Hepatocyte (in vitro differentiated cells): Measurements from ENCODE around the gene FMNL2. TPM values are rescaled to one million over a fixed set of nuclear protein-coding genes. Genes with fewer than 3 reads are reported as not detected.

ENCODE experiments used
- DNase-seq: peaks from one replicate; pipeline ENCODE4 v3.0.0-alpha.2; 2016; ENCODE audit warnings: low spot score
- H2AFZ ChIP-seq: fragments of 200-600 bp; sonication (generic); 2 replicates; pipeline ENCODE4 v1.6.0; 2016; ENCODE audit warnings: antibody characterized with exemption, mild to moderate bottlenecking
- H3K27ac ChIP-seq: fragments of 200-600 bp; sonication (generic); 2 replicates; pipeline ENCODE4 v1.5.1; 2016; ENCODE audit warnings: mild to moderate bottlenecking
- H3K27me3 ChIP-seq: fragments of 200-600 bp; sonication (generic); 2 replicates; pipeline ENCODE4 v1.6.1; 2016
- H3K36me3 ChIP-seq: fragments of 200-600 bp; sonication (generic); replicated peaks from 2 replicates; pipeline ENCODE4 v1.5.1; 2016; ENCODE audit warnings: low read depth; ENCODE audit not compliant: insufficient read depth
- H3K4me1 ChIP-seq: fragments of 200-600 bp; sonication (generic); 2 replicates; pipeline ENCODE4 v1.5.1; 2016; ENCODE audit warnings: mild to moderate bottlenecking, moderate library complexity; ENCODE audit not compliant: insufficient read depth
- H3K4me2 ChIP-seq: fragments of 200-600 bp; sonication (generic); 2 replicates; pipeline ENCODE4 v1.6.0; 2016
- H3K4me3 ChIP-seq: fragments of 200-600 bp; sonication (generic); 2 replicates; pipeline ENCODE4 v1.5.1; 2016; ENCODE audit warnings: mild to moderate bottlenecking
- H3K79me2 ChIP-seq: fragments of 200-600 bp; sonication (generic); 2 replicates; pipeline ENCODE4 v1.6.0; 2017; ENCODE audit warnings: mild to moderate bottlenecking
- H3K9me2 ChIP-seq: fragments of 200-600 bp; sonication (generic); replicated peaks from 2 replicates; pipeline ENCODE4 v1.6.0; 2017; ENCODE audit warnings: mild to moderate bottlenecking; ENCODE audit not compliant: insufficient read depth
- H3K9me3 ChIP-seq: fragments of 200-600 bp; sonication (generic); 2 replicates; pipeline ENCODE4 v1.5.1; 2016; ENCODE audit warnings: low read depth, mild to moderate bottlenecking
- H4K20me1 ChIP-seq: fragments of 200-600 bp; sonication (generic); 2 replicates; pipeline ENCODE4 v1.6.0; 2016; ENCODE audit warnings: mild to moderate bottlenecking; ENCODE audit not compliant: insufficient read depth, poor library complexity, severe bottlenecking
- CTCF ChIP-seq: fragments of 200-600 bp; sonication (generic); IDR thresholded peaks from 2 replicates; pipeline ENCODE4 v1.5.1; 2016; ENCODE audit warnings: antibody characterized with exemption, mild to moderate bottlenecking; ENCODE audit not compliant: poor library complexity
- EZH2 ChIP-seq: fragments of 200-600 bp; sonication (generic); IDR thresholded peaks from 2 replicates; pipeline ENCODE4 v1.6.1; 2016; ENCODE audit warnings: antibody characterized with exemption, mild to moderate bottlenecking, borderline replicate concordance
- EZH2phosphoT487 ChIP-seq: fragments of 200-600 bp; sonication (generic); IDR thresholded peaks from one replicate; pipeline ENCODE4 v1.6.1; 2018; ENCODE audit warnings: antibody characterized with exemption, mild to moderate bottlenecking, low read depth, moderate library complexity; ENCODE audit not compliant: unreplicated experiment, severe bottlenecking
- WGBS: methylation state at CpG from one replicate; pipeline ENCODE4 v1.1.6; 2016; ENCODE audit warnings: low lambda C conversion rate; ENCODE audit errors: missing lambda C conversion rate; 5-methylcytosine and 5-hydroxymethylcytosine counted together
- polyA plus RNA-seq: library from polyadenylated mRNA; unstranded; fragments of >200 nt; fragmentation: Nextera tagmentation; extraction: Ambion mirVana; gene quantifications from 2 replicates; pipeline ENCODE4 v1.2.1, GENCODE V29; 2016
- total RNA-seq: library from RNA; depleted of rRNA; stranded (reverse); fragments of >200 nt; gene quantifications from 2 replicates; pipeline ENCODE4 v1.2.3, GENCODE V29; 2014

FMNL2 gene
- total and polyA plus RNA-seq, 2 experiments from 2014 or later: 11.7 to 53.6 TPM

- Histone ChIP-seq H3K27me3 (no peaks in the 10 kb centered on the region), H3K27ac (peak overlapping the region; percentile 70), H3K4me1 (peaks cover 36% of the 10 kb centered on the region), H3K4me2 (peak overlapping the region; percentile 11), H3K36me3 (no peaks in the 10 kb centered on the region), H3K9me3 (no peaks in the 10 kb centered on the region), H2AFZ (no peak overlapping the region), H3K79me2 (peaks cover 96% of the 10 kb centered on the region), H3K4me3 (no peak overlapping the region), H4K20me1 (no peaks in the 10 kb centered on the region), H3K9me2 (no peaks in the 10 kb centered on the region)
- 100% methylated on average over 1 of the region's 1 CpG for WGBS
- no peak for TF ChIP-seq EZH2
- no peak for TF ChIP-seq EZH2phosphoT487
- TF ChIP-seq CTCF: no peak
- DNase-seq: no peak
These were observed 99.6 kb downstream of the FMNL2 start for GRCh38 chr2:152434395-152435182.

DNA sequence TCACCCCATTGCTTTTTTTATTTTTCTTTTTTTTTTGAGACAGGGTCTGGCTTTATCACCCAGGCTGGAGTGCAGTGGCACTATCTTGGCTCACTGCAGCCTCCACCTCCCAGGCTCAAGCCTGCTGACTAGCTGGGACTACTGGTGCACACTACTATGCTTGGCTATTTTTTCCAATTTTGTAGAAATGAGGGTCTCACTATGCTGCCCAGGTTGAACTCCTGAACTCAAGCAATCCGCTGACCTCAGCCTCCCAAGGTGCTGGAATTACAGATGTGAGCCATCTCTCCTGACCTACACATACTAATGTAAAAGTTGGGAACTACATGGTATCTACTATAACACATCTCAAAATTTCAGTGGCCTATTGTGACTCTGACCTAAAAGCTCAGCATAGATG, 101.2 kb downstream of the FMNL2 start:
- Histone ChIP-seq H3K36me3 (no peaks in the 10 kb centered on the region), H3K9me3 (no peaks in the 10 kb centered on the region), H2AFZ (no peak overlapping the region), H3K79me2 (peaks cover 96% of the 10 kb centered on the region), H3K4me3 (no peak overlapping the region), H3K27ac (no peak overlapping the region), H4K20me1 (no peaks in the 10 kb centered on the region), H3K4me2 (no peak overlapping the region), H3K9me2 (no peaks in the 10 kb centered on the region), H3K4me1 (peaks cover 36% of the 10 kb centered on the region), H3K27me3 (no peaks in the 10 kb centered on the region)
- no peak for DNase-seq
- WGBS: 100% methylated on average over 1 of the region's 1 CpG
- TF ChIP-seq EZH2phosphoT487: no peak
- TF ChIP-seq CTCF: no peak
- TF ChIP-seq EZH2: no peak

DNA sequence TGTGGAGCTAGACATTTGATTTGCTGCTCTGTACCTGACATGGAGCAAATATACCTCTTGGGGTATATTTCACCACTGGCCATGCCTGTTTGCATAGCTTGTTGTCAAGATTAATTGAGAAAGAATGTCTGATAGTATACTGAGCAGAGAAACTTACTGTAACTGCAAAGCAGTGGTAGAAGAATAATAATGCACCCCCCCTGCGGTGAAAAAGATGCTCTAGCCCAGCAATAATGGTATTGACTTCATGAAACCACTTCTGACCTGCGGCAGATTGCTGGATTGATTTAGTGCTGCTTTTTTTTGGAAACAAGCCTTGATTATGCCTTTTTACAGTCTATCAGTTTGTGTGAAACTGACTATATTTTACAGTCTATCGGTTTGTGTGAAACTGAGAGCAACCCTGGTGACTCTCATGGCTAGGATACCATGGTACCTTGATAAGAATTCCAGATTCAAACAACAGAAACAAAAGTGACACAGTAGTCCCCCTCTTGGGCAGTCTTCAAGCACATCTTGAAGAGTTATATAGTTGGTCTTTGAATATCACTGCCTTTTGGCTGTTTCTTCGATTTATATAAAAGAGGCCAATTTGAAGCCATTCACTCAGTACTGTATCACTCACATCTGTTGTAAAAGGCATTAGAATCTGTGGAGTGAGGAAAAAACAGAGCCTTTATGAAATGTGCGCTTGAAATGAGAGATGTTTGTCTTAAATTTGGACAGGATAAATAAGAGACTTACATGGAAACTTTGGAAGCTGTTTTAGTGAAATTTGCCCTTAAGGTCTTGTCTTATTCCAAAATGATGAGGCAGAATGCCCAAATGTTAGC, 102.5 kb downstream of the FMNL2 start:
- 83% methylated on average over 5 of the region's 5 CpGs for WGBS
- no peak for DNase-seq
- no peak for TF ChIP-seq EZH2phosphoT487
- no peak for TF ChIP-seq EZH2
- no peak for TF ChIP-seq CTCF
- H3K27me3 ChIP-seq: no peaks in the 10 kb centered on the region
- H3K4me1 ChIP-seq: peaks cover 33% of the 10 kb centered on the region
- peak overlapping the region; percentile 33 for H3K27ac ChIP-seq
- no peaks in the 10 kb centered on the region for H3K36me3 ChIP-seq
- no peaks in the 10 kb centered on the region for H3K9me2 ChIP-seq
- no peaks in the 10 kb centered on the region for H3K9me3 ChIP-seq
- H2AFZ ChIP-seq: no peak overlapping the region
- no peak overlapping the region for H3K4me3 ChIP-seq
- no peaks in the 10 kb centered on the region for H4K20me1 ChIP-seq
- H3K79me2 ChIP-seq: peaks cover 96% of the 10 kb centered on the region
- no peak overlapping the region for H3K4me2 ChIP-seq
